AG08396 (cell line): ENCODE measurements around the gene C1orf141.
"Not testable (repeated sequence)": the region's sequence is repeated elsewhere in the genome, so short reads cannot be mapped to it uniquely, and the experiment has no call there.

ENCODE experiments used
- DNase-seq: peaks from one replicate; pipeline ENCODE4 v3.0.0; 2012; ENCODE audit warnings: low spot score, mixed read lengths

The C1orf141 gene

DNA sequence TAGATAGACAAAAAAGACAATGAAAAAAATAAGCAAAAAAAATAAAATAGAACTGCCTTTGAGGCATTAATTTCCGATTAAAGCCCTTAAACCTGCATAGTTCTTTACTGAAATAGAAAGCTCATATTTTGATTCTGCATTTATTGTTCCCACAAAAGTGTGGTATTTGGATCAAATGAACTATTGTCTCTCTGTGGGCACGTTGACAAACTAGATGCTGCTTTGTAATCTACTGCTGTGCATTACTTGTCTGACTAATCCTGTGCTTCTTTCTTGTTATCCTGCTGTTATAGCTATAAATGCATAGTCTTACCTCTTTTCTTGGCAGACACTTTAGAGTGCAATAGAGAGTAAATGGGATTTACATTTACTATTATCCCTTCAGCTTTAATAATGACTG, 49.4 kb downstream of the C1orf141 start:
- no peak for DNase-seq

DNA sequence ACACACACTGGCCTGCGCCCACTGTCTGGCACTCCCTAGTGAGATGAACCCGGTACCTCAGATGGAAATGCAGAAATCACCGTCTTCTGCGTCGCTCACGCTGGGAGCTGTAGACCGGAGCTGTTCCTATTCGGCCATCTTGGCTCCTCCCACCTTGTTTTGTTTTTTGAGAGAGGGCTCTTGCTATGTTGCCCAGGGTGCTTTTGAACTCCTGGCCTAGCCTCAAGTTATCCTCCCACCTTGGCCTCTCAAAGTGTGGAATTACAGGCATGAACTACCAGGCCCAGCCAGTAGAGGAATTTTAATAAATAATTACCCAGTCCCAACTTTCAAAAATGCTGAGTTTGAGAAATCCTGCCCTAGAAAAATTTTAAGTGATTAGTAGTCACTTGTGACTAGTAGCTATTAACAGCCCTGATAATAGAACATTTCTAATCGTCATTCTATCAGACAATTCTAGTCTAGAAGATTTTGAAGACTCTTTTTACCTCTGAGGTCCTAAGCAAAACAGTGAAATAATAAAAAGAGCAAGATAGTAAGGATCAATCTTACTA, 49.9 kb downstream of the C1orf141 start:
- DNase-seq: no peak

DNA sequence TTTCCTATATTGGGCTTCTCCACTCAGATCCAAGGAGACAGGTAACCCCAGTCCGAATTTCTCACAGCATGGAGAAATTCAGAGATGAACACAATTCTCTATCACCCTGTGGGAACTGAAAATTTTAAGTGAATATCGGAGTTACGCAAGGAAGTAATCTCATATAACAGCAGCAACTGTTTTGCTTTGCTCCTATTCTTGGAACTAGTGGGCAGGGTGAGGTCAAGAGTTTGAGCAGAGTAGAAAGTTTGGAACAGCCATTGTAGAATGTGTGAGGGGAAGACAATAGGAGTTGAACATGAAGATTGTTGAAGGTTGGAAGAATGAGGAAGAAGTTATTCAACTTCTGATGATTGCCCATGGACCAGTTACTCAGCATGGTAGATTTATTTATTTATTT, 56.5 kb downstream of the C1orf141 start:
- DNase-seq: no peak

DNA sequence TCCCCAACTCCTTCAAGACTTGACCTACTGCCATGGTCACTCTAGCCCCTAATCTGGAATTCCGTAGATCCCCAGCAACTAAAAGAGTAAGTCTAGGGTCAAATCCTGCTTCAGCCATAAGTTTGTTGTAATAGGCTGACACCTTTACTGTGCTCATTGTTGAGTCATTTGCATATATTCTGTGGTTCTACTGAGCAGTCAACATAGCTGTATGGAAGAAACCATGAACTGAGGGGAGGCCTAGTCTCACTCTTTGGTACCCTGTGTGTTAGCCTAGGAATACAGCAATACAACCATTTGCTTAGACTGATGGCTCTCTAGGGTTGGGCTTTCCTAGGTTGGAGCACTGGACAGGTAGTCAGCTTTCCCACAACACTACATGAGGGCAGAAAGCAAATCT, 57.2 kb downstream of the C1orf141 start:
- DNase-seq: no peak

DNA sequence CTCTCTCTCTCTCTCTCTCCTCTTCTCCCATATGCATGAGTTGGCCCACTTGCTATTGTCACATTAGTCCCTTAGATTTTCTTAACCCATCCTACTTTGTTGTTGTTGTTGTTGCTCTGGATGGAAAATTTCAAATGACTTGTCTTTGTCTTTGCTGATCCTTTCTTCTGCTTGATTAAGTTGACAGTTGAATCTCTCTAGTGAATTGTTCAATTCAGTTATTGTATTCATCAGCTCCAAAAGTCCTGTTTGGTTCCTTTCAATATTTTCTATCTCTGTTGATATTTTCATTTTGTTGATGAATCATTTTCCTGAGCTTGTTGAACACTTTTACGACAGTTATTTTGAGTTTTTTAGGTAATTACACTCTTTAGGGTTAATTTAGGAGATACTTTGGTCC, 62.0 kb downstream of the C1orf141 start:
- DNase-seq: no peak

- not testable (repeated sequence) for DNase-seq
These were observed 67.1 kb downstream of the C1orf141 start for GRCh38 chr1:67067655-67068054.

DNA sequence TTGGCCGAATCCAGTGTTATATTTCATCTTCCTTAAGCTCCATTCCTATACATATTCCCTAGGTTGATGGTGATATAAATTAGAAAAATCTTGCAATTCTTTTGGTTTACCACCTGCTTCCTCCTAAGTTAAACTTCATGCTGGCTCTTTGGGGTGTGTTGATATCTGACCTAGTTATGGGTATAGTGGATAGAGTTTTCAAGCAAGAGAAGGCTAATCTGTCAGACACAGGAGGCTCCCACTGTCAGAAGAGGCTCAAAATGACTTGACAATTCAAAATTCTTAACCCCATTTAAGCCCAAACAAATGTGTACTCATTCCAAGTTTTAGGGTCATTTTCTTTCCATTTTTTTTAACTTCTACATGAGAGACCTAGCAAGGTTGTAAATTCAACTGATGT, 72.4 kb downstream of the C1orf141 start:
- no peak for DNase-seq

DNA sequence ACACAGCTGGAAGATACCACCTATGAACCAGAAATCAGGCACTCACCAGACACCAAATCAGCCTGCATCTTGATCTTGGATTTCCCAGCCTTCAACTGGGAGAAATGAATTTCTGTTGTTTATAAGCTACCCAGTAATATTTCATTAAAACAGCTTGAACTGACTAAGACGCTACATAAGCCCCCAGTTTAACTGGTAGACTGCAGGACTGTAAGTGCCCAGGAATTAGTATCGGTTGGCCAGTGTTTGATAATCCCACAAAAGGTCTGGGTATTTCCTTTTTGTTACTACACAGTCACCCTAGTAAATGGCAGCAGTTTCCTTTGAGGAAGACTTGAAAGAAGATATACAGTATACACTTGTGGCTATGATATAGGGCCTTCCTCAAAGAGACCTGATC, 73.5 kb downstream of the C1orf141 start:
- no peak for DNase-seq

DNA sequence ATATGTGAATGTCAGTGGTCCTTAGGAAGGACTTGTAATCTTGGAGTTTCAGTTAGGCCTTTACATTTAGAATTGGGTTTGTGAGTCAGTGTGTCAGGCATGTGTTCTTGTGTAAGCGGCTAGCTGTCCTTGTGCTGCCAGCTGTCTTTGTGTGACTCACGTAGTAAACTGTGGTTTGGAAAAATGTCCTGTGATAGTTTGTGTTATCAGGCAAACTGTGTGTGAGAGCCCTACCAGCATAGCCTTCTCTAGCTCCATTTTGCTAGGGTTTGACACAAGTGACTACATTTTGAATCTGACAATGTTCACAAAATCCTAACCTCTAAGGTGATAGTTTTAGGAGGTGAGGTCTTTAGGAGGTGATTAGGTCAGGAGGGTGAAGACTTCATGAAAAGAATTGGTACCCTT, 74.0 kb downstream of the C1orf141 start:
- DNase-seq: peak; percentile 91

DNA sequence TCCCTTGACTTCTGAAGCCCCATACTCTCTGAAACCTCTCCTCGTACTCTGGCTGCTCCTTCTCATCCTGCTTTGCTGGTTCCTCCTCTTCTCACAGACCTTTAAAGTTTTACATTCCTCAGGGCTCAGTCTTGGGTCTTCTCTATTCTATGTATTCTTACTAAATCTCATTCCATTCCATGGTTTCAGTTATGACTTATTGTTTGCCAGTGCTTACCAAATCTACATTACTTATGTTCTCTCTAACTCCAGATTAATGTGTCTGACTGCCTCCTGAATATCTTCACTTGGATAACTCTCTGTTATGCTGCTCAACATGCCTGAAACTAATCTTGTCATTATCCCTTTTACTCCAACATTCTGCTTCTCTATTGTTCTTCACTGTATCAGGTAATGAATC, 75.4 kb downstream of the C1orf141 start:
- no peak for DNase-seq

- no peak for DNase-seq
These were observed 76.0 kb downstream of the C1orf141 start for GRCh38 chr1:67058761-67059160.

DNA sequence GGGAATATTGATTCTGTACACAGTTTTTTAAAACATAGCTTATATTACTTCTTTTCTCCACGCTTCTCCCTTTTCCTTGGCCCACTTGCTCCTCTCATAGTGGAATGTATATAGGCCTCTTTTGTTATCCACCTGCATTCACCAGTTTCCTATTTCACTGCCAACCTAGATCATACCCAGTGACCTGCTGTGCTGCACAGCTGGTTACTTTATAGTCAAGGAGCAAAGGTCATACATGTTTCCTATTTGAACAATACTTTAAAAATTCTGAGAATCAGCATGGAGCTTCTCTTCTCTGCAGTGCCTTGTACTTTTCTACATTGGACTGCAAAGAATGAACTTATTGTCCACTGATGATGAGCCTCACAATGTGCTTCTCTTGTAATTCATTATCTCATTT, 76.5 kb downstream of the C1orf141 start:
- DNase-seq: no peak

- DNase-seq: peak; percentile 77
These were observed 80.7 kb downstream of the C1orf141 start, which contains the start of gene SLC35D1 for GRCh38 chr1:67053785-67054772. Gene SLC35D1, minus strand, starts transcription at chr1:67054148. Its CDS starts 135 bp downstream, at chr1:67054013.

DNA sequence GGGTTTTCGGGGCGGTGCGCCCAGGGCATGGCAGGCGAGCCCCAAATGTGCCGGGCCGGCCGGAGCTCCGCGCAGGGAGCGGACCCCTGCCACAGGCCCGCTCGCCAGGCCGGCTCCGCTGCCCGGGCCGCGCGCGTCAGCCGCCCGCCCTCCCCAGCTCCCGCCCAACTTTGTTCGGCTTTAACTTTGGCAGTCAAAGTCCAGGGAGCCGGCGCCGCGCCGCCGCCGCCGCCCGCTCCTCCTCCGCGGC, 81.3 kb downstream of the C1orf141 start:
- peak; percentile 82 for DNase-seq

DNA sequence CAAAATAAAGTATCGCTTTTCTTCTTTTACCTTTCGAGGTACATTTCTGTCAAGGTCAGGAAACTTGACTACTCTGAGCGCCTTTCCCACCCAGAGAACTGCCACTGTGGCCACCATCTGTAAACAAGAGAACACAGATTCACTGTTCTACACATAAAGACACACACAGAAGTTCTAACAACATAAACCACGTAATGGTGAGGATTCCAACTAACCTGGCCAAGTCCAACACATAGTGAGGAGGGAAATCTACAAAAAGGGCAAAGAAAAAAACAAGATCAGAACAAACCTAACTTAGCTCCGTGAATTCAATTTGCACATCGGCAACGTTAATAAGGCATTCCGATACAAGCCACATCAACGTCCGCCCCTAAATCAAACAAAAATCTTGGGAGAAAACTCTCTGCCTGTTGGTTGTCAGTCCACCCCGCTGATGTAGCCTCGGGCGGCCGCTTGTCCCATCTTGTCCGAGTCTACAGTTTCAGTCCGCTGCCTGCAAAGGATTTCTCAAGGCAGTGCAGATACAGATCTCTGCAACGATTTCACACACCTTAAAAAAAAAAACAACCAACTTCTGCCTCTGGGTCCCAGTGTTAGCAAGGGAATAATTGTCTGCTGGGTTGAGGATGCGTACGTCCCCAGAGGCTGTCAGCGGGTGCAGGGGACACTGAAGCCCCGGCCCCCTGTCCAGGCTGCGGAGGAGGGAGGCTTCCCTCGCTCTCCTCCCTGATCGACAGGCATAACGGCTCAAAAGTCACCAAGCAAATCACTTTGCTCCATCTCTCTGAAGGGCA, 81.8 kb downstream of the C1orf141 start:
- DNase-seq: peak; percentile 53

GRCh38 chr1:67051196-67051595, 83.6 kb downstream of the C1orf141 start:
- DNase-seq: no peak

DNA sequence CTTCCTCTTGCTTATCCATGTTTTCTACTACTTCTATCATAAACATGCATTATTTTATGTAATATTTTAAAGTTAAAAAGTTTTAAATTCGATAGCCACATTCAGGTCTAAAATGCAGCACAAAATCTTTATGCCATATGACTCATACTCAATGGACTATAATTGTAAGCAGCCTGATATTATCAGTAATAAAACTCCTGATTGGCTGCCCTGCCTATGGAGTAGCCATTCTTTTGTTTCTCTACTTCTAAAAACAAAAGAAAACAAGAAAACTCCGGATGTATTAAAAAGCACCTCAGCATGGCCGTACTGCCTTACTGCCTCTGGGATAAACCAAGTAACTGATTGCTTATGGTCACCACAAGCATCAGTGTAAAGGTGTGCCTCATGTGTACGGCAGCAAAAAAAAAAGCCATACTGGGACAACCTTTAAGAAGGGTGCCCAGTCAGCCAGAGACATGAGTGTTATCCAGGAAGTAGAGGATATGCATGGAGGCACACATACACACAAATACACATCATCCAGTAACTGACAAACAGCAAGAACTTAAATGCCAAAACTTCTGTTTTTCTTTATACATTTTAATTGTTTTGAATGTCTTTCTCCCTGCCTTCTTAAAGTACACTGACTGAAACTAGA, 90.0 kb downstream of the C1orf141 start:
- DNase-seq: no peak

GRCh38 chr1:67043366-67043765, 91.4 kb downstream of the C1orf141 start:
- DNase-seq: no peak
